Middle frontal gyrus (tissue), 1 donor: ENCODE data around the gene SEMA4D.
"Not testable (repeated sequence)": the region's sequence is repeated elsewhere in the genome, so short reads cannot be mapped to it uniquely, and the experiment has no call there.

ENCODE experiments used
- DNase-seq: peaks from one replicate; pipeline ENCODE4 v3.0.0-alpha.2; 2015; ENCODE audit warnings: low spot score; ENCODE audit errors: extremely low spot score

SEMA4D gene

DNA sequence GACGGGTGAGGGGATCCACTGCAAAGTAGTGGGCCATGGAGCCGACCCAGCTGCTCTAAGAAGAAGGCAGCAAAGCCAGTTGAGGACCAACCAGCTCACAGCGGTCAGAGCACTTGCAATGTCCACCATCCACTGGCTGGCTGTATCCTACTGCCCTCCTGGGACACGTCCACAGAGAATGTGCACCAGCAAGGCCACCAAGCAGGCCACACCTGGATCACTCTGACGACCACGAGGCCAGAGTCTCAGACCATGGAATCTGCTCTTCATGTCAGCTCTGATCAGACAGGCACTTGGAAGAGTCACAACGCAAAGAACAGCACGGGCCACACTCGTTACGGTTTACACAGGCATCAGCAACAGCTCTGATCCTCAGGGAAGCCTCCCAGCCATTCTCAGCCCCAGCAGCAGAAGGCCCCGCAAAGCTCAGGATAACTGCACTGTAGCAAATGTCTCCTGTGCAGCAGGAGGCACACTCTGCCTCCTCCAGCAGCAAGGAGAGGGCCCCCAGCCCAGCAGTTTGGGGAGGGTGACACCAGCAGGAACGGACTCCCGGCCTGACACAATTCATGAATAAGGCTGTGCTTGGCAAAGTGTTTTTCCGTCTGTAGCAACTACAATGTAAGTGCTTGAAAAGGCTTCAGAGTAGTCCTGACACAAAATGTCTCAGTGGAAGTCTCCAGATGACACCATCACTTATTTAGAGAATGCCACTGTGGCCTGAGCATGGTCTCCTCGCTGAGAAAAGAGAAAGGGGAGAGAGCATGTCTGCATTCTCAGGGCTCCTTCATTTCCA lies 15.7 kb downstream of the SEMA4D start:
- DNase-seq, result no peak

GRCh38 chr9:89481538-89481915 lies 16.4 kb downstream of the SEMA4D start:
- no peak for DNase-seq

DNA sequence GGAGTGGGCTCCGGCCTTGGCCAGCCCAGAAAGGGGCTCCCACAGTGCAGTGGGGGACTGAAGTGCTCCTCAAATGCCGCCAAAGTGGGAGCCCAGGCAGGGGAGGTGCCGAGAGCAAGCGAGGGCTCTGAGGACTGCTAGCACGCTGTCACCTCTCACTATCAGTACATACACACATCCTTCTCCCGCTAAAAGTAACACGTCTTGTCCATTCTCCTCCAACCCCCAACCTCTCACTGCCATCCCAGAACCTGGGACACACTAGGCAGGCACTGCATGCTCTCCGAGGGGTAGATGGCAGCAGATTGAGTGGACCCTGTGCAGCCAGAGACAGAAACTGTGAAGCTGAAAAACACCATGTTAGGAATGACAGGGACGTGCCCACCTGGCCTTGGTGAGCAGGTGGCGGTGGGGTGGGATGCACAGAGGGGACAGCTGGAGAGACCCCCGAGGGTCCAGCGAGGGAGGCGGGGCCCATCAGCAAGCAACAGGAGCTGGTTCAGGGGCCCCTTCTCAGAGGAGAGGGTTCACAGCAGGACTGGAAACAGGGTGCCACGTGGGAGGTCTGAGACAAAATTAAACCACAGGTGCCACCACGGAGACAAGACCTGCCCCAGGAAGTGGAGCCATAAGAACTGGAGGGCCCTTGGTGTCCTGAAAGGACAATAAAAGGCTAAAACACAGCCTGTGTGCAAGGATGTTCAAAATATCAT lies 16.9 kb downstream of the SEMA4D start:
- DNase-seq, result no peak

- not testable (repeated sequence) for DNase-seq
Observed at GRCh38 chr9:89480372-89480771, 17.5 kb downstream of the SEMA4D start.

GRCh38 chr9:89479669-89480011 lies 18.3 kb downstream of the SEMA4D start:
- not testable (repeated sequence) for DNase-seq

DNA sequence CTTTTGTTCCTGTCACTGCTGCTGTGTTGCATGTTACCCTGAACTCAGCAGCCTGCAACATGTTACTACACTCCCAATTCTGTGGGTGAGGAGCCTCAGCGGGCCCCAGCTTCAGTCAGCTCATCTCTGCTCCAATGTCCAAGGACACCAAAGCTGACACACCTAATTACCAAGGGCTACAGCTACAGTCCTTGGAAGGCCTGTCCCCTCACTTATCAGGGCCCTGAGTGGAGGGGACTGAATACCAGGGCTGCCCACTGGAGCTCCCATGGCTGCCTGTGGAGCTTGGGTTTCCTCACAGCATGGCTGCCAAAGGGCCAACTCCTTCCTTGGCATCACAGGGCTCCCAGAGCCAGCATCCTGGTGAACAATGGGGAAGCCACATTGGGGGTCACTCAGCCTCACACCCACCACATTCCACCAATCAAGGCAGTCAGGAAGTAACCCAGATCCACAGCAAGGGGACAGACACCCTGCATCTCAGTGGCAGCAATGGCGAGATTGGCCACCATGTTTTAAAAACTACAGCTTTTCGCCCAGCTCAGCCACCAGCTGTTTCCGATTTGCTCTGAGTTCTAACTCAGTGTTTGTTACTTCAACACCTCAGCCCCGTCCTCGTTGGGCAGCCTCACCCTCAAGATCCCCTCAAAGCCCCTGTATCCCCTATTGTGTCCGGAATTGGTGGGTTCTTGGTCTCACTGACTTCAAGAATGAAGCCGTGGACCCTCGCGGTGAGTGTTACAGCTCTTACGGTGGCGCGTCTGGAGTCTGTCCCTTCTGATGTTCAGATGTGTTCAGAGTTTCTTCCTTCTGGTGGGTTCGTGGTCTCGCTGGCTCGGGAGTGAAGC lies 18.9 kb downstream of the SEMA4D start:
- no peak for DNase-seq

DNA sequence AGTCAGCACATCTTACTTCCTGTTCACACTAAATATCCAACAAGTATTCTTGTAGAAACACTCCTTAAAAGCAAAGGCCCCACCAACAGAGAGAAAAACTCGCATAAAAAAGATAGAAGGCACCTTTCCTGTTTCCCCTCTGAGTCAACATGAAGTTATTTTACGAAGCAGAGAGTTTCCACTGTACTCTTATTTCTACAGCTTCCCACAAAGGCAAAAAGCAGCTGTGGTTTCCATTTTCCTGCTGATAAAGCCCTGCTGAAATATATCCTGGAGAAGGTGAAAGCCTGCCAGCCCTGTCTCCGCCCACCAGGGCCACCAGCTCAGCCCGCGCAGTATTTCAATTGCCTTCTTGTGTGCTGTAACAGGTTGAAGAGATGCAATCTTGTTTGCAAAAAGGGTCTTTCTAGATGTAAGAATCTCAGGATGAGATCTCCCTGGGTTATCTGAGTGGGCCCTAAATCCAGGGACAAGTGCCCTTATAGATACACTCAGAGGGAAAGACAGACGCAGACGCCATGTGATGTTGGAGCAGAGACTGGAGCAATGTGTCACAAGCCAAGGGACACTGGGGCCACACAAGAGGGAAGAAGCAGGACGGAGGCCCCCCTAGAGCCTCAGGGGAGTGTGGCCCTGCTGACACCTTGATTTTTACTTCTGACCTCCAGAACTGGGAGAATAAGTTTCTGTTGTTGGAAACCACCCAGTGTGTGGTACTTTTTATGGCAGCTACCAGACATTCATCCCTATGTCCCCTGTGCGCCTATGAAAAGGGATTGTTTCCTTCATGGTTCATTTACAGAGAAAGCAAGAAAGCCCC lies 19.9 kb downstream of the SEMA4D start:
- DNase-seq, result no peak

DNA sequence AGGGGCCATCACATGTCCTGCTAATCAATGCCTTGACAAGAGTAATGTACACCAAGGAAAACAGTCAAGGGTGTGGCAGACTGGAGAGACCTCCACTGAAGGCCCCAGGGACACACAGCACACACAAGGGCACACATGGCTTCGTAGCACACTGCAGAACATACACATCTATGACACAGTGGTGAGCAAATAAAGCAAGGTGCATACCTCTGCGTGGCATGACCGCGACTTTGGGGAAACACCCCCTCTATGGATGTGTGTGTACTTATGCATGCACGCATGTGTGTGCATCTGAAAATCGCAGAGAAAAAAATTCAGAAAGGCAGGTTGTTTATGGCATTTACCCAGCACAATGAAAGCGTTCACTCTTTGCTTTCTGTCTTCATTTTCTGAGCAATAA lies 20.5 kb downstream of the SEMA4D start:
- no peak for DNase-seq

DNA sequence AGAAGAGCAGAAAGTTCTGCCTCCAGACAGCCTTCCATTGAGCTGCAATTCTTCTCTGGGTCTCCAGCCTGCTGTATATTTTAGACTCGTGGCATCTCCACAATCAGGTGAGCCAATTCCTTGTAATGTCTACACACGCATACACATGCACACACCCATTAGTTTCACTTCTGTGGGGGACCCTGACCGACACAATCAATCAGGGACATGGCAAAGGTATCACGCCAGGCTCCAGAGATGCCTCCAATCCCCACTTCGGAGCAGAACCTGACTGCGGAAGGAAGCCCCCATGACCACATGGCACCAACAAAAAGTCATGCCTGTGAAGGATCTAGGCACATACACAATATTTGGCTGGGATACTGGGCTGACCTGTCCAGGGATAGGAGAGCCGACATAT lies 21.4 kb downstream of the SEMA4D start:
- DNase-seq, result no peak

DNA sequence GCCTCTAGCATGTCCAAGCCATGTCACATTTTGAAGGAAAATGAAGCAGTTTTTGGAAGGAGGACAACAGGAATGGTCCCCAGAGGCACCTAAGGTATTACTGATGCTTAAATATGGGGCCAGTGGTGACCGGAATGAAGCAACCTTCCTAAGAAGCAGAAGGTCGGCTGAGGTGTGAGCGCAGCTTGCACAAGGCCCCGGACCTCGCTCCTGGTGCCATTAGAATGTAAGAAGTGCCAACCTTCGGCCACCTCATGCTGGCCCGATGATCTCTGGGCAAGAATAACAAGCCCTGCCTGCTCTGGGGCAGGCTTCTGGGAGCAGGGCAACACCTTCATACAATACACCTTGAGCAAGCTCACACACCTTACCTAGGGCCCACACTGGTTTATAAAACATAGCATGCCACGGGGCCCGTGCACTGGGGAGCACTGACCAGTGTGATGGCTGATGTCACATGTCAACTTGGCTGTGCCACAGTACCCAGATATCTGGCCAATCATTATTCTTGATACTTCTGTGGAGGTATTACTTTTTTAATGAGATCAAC lies 21.9 kb downstream of the SEMA4D start:
- no peak for DNase-seq

DNA sequence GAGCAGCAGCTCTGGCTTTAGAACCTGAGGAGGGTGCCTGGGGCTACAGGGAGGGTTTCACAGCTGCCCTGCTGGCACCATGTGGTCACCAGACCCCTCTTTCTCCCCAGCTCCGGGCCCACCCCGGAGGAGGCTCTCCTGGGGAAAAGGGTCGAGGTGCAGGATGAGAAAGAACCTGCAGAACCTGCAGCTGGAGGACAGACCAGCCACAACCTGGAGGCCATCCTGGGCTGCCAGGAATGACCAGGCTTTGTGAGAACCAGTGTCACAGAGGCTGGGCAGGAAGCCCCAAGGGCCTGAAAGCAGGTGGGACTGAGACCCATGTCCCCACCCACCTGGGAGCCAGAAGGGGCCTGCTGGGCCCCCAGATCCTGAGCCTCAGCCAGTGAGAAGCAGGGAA lies 23.0 kb downstream of the SEMA4D start:
- no peak for DNase-seq

DNA sequence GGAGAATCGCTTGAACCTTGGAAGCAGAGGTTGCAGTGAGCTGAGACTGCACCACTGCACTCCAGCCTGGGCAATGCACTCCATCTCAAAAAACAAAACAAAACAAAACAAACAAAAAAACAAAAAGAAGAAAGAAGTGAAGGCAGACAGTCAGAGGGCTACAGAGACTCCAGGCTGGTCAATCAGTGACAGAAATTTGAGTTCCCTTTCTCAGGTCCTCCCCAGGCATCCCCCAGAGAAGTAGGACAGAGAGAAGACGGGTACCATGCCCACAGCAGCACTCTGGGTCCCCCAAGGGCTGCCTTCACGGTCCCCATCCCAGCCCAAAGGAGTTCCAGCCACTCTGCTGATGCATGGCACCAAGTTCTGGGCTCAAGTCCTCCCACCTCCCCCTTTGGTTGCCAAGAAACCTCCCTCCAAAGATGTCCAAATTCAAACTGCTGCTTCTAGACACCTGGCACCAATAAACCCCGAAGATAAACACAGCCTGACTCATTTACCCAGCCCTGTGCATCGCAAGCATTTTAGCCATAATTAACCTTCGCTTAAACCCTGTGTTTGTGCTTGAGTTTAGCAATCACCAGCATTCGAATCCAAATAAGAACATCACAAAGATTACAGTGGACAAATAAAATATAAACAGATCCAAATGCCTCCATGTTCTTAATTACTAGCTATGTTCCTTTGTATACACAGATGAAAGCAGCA lies 24.0 kb downstream of the SEMA4D start:
- no peak for DNase-seq

DNA sequence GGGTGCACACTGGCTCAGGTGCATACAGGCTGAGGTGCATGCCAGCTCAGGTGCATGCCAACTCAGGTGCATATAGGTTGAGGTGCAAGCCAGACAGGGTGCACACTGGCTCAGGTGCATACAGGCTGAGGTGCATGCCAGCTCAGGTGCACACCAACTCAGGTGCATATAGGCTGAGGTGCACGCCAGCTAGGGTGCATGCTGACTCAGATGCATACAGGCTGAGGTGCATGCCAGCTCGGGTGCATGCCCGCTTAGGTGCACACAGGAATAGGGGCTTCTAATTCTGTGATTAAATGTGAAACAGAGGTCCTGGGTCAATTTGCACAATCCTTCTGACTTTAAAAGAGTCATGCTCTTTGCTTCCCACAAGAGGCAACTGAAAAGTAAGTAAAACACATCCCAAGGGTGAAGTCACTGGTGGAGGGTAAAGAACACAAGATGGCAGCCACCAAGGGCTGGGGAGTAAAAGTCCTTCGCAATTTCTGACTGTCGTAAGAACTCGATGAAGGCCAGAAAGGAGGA lies 26.1 kb downstream of the SEMA4D start:
- not testable (repeated sequence) for DNase-seq

DNA sequence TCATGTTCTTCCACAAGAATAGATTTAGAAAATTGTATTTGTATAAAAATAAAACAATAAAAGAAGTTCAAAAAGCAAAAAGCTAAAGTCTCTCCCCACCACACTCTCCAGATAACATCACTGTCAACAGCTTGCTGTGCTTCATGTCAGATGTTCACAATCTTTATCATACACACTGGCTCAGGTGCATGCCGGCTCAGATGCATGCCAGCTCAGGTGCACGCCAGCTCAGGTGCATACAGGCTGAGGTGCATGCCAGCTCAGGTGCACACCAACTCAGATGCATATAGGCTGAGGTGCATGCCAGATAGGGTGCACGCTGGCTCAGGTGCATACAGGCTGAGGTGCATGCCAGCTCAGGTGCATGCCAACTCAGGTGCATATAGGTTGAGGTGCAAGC lies 26.5 kb downstream of the SEMA4D start:
- DNase-seq, result no peak

- DNase-seq, result no peak
Observed at GRCh38 chr9:89470224-89470839, 27.6 kb downstream of the SEMA4D start.

- no peak for DNase-seq
Observed at GRCh38 chr9:89469003-89469402, 28.9 kb downstream of the SEMA4D start.

DNA sequence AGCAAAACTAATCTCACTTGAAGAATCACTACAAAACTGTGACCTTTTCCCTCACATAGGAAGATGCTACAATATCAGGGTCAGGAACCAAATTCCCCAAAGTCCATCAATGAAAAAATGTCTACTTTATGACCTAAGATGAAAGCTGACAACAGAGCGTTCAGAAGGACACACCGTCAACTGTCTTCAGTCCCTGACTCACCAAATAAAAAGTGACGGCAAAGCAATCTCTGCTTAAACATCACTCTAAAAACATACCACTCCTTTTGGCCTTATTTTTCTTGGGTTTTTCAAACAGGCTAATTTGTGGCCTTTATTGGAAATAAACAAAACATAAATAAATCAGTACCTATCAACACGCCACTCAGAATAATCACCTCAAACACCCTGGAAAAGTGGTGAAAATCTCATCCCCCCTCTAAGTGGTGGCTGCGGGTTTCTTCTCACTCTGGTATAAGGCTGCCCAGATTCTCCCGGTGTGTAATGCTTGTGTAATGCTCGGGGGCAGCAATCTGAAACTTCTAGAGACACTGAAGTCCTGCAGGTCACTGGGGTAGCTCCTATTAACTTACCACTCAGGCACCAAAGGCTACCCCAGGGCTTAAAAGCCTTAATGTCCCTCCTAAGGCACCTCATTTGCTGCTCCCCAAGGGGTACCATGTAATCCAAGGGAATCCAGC lies 29.5 kb downstream of the SEMA4D start:
- DNase-seq, result no peak

- DNase-seq, result no peak
Observed at GRCh38 chr9:89467278-89467625, 30.7 kb downstream of the SEMA4D start.
